ENCODE data around the gene CDH23.
A peak's percentile ranks its signal among the peaks of the same experiment; 100 is the strongest.

Gene CDH23

GRCh38 chr10:71727738-71728737, 331.3 kb downstream of the CDH23 start:
- DNase-seq (ENCODE audit: extremely low read depth in 1 of 2, low read depth in 1 of 2): no peak

GRCh38 chr10:71729161-71729636, 332.5 kb downstream of the CDH23 start:
- no peak for DNase-seq (ENCODE audit: extremely low read depth in 1 of 2, low read depth in 1 of 2)

GRCh38 chr10:71731791-71732190, 335.1 kb downstream of the CDH23 start:
- no peak for DNase-seq (ENCODE audit: extremely low read depth in 1 of 2, low read depth in 1 of 2)

- DNase-seq (ENCODE audit: extremely low read depth in 1 of 2, low read depth in 1 of 2): no peak
These were observed 338.1 kb downstream of the CDH23 start for GRCh38 chr10:71734797-71735196.

GRCh38 chr10:71735709-71736569, 339.2 kb downstream of the CDH23 start:
- peak in 1 of 2 donors; percentile 59 for DNase-seq (ENCODE audit: extremely low read depth in 1 of 2, low read depth in 1 of 2)

GRCh38 chr10:71736570-71736952, 339.8 kb downstream of the CDH23 start:
- DNase-seq (ENCODE audit: extremely low read depth in 1 of 2, low read depth in 1 of 2): no peak

GRCh38 chr10:71737001-71737833, 340.5 kb downstream of the CDH23 start:
- DNase-seq (ENCODE audit: extremely low read depth in 1 of 2, low read depth in 1 of 2): no peak

GRCh38 chr10:71737834-71738197, 341.1 kb downstream of the CDH23 start:
- no peak for DNase-seq (ENCODE audit: extremely low read depth in 1 of 2, low read depth in 1 of 2)

GRCh38 chr10:71739358-71739900, 342.7 kb downstream of the CDH23 start:
- no peak for DNase-seq (ENCODE audit: extremely low read depth in 1 of 2, low read depth in 1 of 2)

GRCh38 chr10:71740069-71740653, 343.4 kb downstream of the CDH23 start:
- no peak for DNase-seq (ENCODE audit: extremely low read depth in 1 of 2, low read depth in 1 of 2)

- no peak for DNase-seq (ENCODE audit: extremely low read depth in 1 of 2, low read depth in 1 of 2)
These were observed 344.3 kb downstream of the CDH23 start for GRCh38 chr10:71741029-71741428.

GRCh38 chr10:71741671-71742070, 345.0 kb downstream of the CDH23 start:
- DNase-seq (ENCODE audit: extremely low read depth in 1 of 2, low read depth in 1 of 2): no peak

- DNase-seq (ENCODE audit: extremely low read depth in 1 of 2, low read depth in 1 of 2): no peak
These were observed 345.8 kb downstream of the CDH23 start for GRCh38 chr10:71742301-71743088.

GRCh38 chr10:71743089-71743838, 346.5 kb downstream of the CDH23 start:
- no peak for DNase-seq (ENCODE audit: extremely low read depth in 1 of 2, low read depth in 1 of 2)

GRCh38 chr10:71743866-71744265, 347.1 kb downstream of the CDH23 start:
- no peak for DNase-seq (ENCODE audit: extremely low read depth in 1 of 2, low read depth in 1 of 2)

GRCh38 chr10:71744897-71745663, 348.4 kb downstream of the CDH23 start:
- no peak for DNase-seq (ENCODE audit: extremely low read depth in 1 of 2, low read depth in 1 of 2)

GRCh38 chr10:71745664-71746250, 349.0 kb downstream of the CDH23 start:
- DNase-seq (ENCODE audit: extremely low read depth in 1 of 2, low read depth in 1 of 2): no peak
